ENCODE data around the gene CGB8. TPM values are rescaled to one million over a fixed set of nuclear protein-coding genes. Genes with fewer than 3 reads are reported as not detected.
"Not testable (repeated sequence)": the region's sequence is repeated elsewhere in the genome, so short reads cannot be mapped to it uniquely, and the experiment has no call there.

CGB8 gene
- polyA plus RNA-seq, 1 donor (not counting 4 experiments of a cell fraction or from before 2014, with no cell fraction given) = not detected

DNA sequence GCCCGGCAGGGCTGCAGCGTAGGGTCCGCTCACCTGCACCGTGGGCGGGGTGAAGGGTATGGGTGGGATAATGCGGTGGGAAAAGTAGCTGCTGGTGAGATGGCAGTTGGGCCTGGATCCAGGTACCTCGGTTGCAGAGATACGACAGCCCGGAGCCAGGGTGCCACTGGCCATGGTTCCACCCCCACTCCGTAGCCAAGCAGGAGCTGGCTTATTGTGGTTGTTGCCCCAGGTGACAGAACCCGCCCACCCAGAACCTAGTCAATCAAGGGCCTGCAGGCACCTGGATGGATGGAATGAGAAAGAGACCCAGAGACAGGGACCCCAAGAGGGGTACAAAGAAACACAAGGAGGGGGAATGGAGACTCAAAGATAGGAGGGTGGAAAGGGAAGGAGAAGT is 28.6 kb downstream of the CGB8 start:
- Histone ChIP-seq H4K20me1 (ENCODE audit: control insufficient read depth, extremely low read depth, insufficient read depth, low read length) (no peaks in the 10 kb centered on the region), H3K9me3 (ENCODE audit: control insufficient read depth, low read depth, low read length) (no peaks in the 10 kb centered on the region), H3K9me1 (ENCODE audit: control insufficient read depth, extremely low read depth, insufficient read depth, low read length) (no peaks in the 10 kb centered on the region), H3K4me2 (ENCODE audit: control insufficient read depth, extremely low read depth, insufficient read depth, low read depth, low read length) (no peak overlapping the region), H3K4me3 (ENCODE audit: control insufficient read depth in 2 of 3, extremely low read depth in 1 of 3, insufficient read depth in 2 of 3, low read depth in 1 of 3, low read length in 3 of 3) (no peak overlapping the region), H3K36me3 (ENCODE audit: control insufficient read depth in 2 of 2, extremely low read depth in 1 of 2, insufficient read depth in 2 of 2, low read length in 2 of 2) (peaks cover 0 to 2% of the 10 kb centered on the region in 2 experiments), H3K9ac (ENCODE audit: control insufficient read depth, extremely low read depth, insufficient read depth, low read length) (no peak overlapping the region), H2AFZ (ENCODE audit: control insufficient read depth, low read length) (no peak overlapping the region), H3K4me1 (ENCODE audit: control insufficient read depth, extremely low read depth, insufficient read depth, low read length) (peaks cover 18% of the 10 kb centered on the region), H3K79me2 (ENCODE audit: control insufficient read depth, insufficient read depth, low read length) (no peaks in the 10 kb centered on the region), H3K27ac (ENCODE audit: control insufficient read depth, insufficient read depth, low read length) (no peak overlapping the region), H3K27me3 (ENCODE audit: control insufficient read depth, extremely low read depth, insufficient read depth, low read length) (peaks cover 11% of the 10 kb centered on the region)
- TF ChIP-seq, protein P1, sequence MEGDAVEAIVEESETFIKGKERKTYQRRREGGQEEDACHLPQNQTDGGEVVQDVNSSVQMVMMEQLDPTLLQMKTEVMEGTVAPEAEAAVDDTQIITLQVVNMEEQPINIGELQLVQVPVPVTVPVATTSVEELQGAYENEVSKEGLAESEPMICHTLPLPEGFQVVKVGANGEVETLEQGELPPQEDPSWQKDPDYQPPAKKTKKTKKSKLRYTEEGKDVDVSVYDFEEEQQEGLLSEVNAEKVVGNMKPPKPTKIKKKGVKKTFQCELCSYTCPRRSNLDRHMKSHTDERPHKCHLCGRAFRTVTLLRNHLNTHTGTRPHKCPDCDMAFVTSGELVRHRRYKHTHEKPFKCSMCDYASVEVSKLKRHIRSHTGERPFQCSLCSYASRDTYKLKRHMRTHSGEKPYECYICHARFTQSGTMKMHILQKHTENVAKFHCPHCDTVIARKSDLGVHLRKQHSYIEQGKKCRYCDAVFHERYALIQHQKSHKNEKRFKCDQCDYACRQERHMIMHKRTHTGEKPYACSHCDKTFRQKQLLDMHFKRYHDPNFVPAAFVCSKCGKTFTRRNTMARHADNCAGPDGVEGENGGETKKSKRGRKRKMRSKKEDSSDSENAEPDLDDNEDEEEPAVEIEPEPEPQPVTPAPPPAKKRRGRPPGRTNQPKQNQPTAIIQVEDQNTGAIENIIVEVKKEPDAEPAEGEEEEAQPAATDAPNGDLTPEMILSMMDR (optimal IDR thresholded peaks at IDR 0.05 in 1 of 3, IDR thresholded peaks at IDR 0.05 in 1 of 3, conservative IDR thresholded peaks at IDR 0.05 in 1 of 3; ENCODE audit: extremely low read depth in 1 of 3, insufficient read depth in 2 of 3, low read length in 3 of 3) = no peak
- TF ChIP-seq EZH2 (IDR thresholded peaks at IDR 0.05; ENCODE audit: low read length) = no peak
- dilution Hi-C loops (cut with MboI; ENCODE audit: extremely low pct_ligation_motif_present, low sequenced_read_pairs) = no loop called here
- DNase-seq (ENCODE audit: low read depth, low spot score) (no peak), FAIRE-seq (no peak)

DNA sequence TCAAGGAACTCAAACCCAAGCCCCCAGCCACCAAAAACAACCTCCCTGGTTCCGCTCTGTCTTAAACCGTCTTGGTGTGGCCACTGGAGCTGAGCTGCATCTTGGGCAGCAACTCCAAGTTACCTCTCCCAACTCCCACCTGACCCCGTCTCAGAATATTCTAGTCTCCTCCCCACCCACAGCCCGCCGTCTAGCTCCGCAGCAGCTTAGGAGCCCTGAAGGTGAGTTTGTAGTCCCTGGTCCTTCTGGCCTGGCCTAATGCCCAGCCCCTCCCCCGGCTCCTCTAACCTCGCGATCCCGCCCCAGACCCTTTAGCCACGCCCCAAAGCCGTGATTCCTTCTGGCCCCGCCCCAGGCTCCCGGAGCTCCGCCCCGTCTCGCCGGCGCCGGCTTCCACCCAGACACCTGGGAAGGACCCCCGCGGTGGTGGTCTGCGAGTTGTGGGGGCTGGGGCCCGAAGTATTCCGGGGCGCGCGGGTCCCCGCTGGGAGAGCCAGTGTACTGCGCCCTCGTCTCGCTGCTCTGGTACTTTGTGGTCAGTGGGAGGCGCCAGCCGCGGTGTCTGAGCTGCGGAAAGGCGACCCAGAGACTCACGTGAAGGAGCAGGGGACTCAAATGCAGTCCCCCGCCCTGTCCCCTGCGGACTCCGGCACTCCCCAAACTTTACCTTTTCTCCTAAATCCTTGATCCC is 29.5 kb downstream of the CGB8 start:
- DNase-seq (ENCODE audit: low read depth, low spot score) (no peak), FAIRE-seq (no peak)
- Histone ChIP-seq H3K36me3 (ENCODE audit: control insufficient read depth in 2 of 2, extremely low read depth in 1 of 2, insufficient read depth in 2 of 2, low read length in 2 of 2) (peaks cover 0 to 7% of the 10 kb centered on the region in 2 experiments), H3K27ac (ENCODE audit: control insufficient read depth, insufficient read depth, low read length) (no peak overlapping the region), H3K27me3 (ENCODE audit: control insufficient read depth, extremely low read depth, insufficient read depth, low read length) (peaks cover 11% of the 10 kb centered on the region), H3K9me3 (ENCODE audit: control insufficient read depth, low read depth, low read length) (no peaks in the 10 kb centered on the region), H3K4me3 (ENCODE audit: control insufficient read depth in 2 of 3, extremely low read depth in 1 of 3, insufficient read depth in 2 of 3, low read depth in 1 of 3, low read length in 3 of 3) (peak overlapping the region; percentile 34 to 40 (median 34)), H3K4me2 (ENCODE audit: control insufficient read depth, extremely low read depth, insufficient read depth, low read depth, low read length) (peak overlapping the region; percentile 81), H3K9ac (ENCODE audit: control insufficient read depth, extremely low read depth, insufficient read depth, low read length) (peak overlapping the region; percentile 15), H3K9me1 (ENCODE audit: control insufficient read depth, extremely low read depth, insufficient read depth, low read length) (no peaks in the 10 kb centered on the region), H2AFZ (ENCODE audit: control insufficient read depth, low read length) (no peak overlapping the region), H3K4me1 (ENCODE audit: control insufficient read depth, extremely low read depth, insufficient read depth, low read length) (peaks cover 18% of the 10 kb centered on the region), H4K20me1 (ENCODE audit: control insufficient read depth, extremely low read depth, insufficient read depth, low read length) (no peaks in the 10 kb centered on the region), H3K79me2 (ENCODE audit: control insufficient read depth, insufficient read depth, low read length) (no peaks in the 10 kb centered on the region)
- dilution Hi-C loops (cut with MboI; ENCODE audit: extremely low pct_ligation_motif_present, low sequenced_read_pairs) = no loop called here
- TF ChIP-seq EZH2 (IDR thresholded peaks at IDR 0.05; ENCODE audit: low read length) = no peak
- TF ChIP-seq, protein P1 (optimal IDR thresholded peaks at IDR 0.05 in 1 of 3, IDR thresholded peaks at IDR 0.05 in 1 of 3, conservative IDR thresholded peaks at IDR 0.05 in 1 of 3; ENCODE audit: extremely low read depth in 1 of 3, insufficient read depth in 2 of 3, low read length in 3 of 3) = peak; percentile 6 to 18 (median 7)

DNA sequence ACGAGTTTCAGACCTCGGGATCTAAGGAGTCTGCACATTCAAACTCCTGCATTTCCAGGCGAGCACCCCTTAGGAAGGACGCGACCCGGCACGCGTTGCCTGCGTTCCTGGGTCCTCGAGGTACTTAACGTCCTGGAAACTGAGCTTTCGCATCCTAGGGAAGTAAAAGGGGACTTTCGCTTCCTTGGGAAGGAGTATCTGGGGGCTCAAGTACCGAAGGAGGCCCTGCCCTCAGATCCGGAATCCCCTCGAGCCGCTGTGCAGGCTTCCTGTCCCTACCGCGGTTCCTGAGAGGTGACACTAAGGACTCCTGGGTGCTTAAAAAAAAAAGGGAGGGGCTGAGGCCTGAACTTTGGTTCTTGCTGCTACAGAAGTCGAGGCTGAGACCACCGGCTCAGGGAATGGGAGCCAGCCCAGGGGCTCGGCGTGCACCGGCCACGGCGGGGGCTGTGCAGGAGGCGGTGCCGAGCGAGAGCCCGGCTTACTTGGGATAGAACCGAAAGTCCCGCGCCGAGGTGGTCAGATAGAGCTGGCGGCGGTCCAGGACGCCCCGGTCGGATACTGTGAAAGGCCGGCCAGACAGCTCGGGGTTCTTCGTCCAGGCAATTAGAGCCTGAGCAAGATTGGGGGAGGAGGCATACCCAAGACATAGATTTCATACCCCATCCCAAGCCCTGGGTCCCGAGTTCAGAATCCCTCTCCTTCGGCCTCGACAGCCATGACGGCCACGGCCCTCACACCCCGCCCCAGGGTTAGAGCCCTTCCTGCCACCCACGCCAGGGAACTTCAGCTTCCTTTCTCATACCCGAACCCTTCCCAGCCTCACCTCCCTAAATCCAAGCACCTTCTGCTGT is 30.3 kb downstream of the CGB8 start:
- H2AFZ ChIP-seq (ENCODE audit: control insufficient read depth, low read length); DNase-seq (ENCODE audit: low read depth, low spot score); H3K79me2 ChIP-seq (ENCODE audit: control insufficient read depth, insufficient read depth, low read length); H4K20me1 ChIP-seq (ENCODE audit: control insufficient read depth, extremely low read depth, insufficient read depth, low read length); dilution Hi-C loops (cut with MboI; ENCODE audit: extremely low pct_ligation_motif_present, low sequenced_read_pairs); H3K27ac ChIP-seq (ENCODE audit: control insufficient read depth, insufficient read depth, low read length); H3K9me3 ChIP-seq (ENCODE audit: control insufficient read depth, low read depth, low read length); H3K9me1 ChIP-seq (ENCODE audit: control insufficient read depth, extremely low read depth, insufficient read depth, low read length); H3K36me3 ChIP-seq (ENCODE audit: control insufficient read depth in 2 of 2, extremely low read depth in 1 of 2, insufficient read depth in 2 of 2, low read length in 2 of 2): not testable (repeated sequence)
- peak overlapping the region; percentile 81 for H3K4me2 ChIP-seq (ENCODE audit: control insufficient read depth, extremely low read depth, insufficient read depth, low read depth, low read length)
- FAIRE-seq = peak; percentile 61
- peaks cover 18% of the 10 kb centered on the region for H3K4me1 ChIP-seq (ENCODE audit: control insufficient read depth, extremely low read depth, insufficient read depth, low read length)
- H3K4me3 ChIP-seq (ENCODE audit: control insufficient read depth in 2 of 3, extremely low read depth in 1 of 3, insufficient read depth in 2 of 3, low read depth in 1 of 3, low read length in 3 of 3) = peak overlapping the region; percentile 34 to 56 (median 40)
- peaks cover 11% of the 10 kb centered on the region for H3K27me3 ChIP-seq (ENCODE audit: control insufficient read depth, extremely low read depth, insufficient read depth, low read length)
- H3K9ac ChIP-seq (ENCODE audit: control insufficient read depth, extremely low read depth, insufficient read depth, low read length) = peak overlapping the region; percentile 22

All from keratinocyte (primary cell).